Measurements from ENCODE around the gene OLR1.

Gene OLR1

DNA sequence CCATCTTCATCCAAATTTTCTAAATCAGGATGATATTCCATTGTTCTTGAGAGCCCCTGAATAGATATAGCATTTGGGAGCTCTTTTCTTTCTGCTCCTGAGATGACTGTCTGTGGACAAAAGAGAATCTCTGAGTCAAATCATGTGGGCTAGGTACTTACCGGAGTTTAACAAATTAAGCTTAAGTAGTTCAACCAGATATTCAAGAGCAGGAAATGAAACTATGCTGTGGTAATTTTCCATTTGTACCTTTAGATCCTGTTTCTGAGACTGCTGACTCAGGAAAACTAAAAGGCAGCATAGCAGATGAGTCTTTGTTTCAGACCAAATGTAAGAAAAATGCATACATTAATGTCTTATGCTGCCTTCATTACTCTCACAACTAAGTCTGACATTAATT is 41.9 kb downstream of the OLR1 start, which contains the start of gene CLEC7A:
Gene CLEC7A (minus strand): TSS at position 158 of the 400 bp plus-strand sequence. CDS start 117 bp downstream, at position 41.
- H3K18ac ChIP-seq (ENCODE audit: low read length) = no peak within 1 kb of the TSS
- H3K79me2 ChIP-seq (ENCODE audit: control insufficient read depth, insufficient read depth, low read length, poor library complexity) = no peaks in the 10 kb centered on the region
- H3K4me2 ChIP-seq (ENCODE audit: low read length) = no peak within 1 kb of the TSS
- no peak within 1 kb of the TSS for H3K23ac ChIP-seq (ENCODE audit: low read length)
- no peak within 1 kb of the TSS for H4K12ac ChIP-seq (ENCODE audit: low read depth, low read length)
- no peaks in the 10 kb centered on the region for H3K27me3 ChIP-seq (ENCODE audit: insufficient read depth, low read length)
- H2BK120ac ChIP-seq (ENCODE audit: insufficient read depth, low read length, poor library complexity) = no peak within 1 kb of the TSS
- no peak within 1 kb of the TSS for H2BK12ac ChIP-seq (ENCODE audit: low read length)
- no peak within 1 kb of the TSS for H3K9ac ChIP-seq (ENCODE audit: low read length)
- no peak within 1 kb of the TSS for H2BK5ac ChIP-seq (ENCODE audit: low read depth, low read length, poor library complexity)
- no peak within 1 kb of the TSS for H4K8ac ChIP-seq (ENCODE audit: low read depth, low read length)
- H3K27ac ChIP-seq (ENCODE audit: low read depth, low read length) = no peak within 1 kb of the TSS
- no peaks in the 10 kb centered on the region for H3K4me1 ChIP-seq (ENCODE audit: control insufficient read depth in 1 of 2, insufficient read depth in 2 of 2, low read length in 2 of 2)
- H3K79me1 ChIP-seq (ENCODE audit: low read length) = no peaks in the 10 kb centered on the region
- H3K14ac ChIP-seq (ENCODE audit: low read length) = no peak within 1 kb of the TSS
- no peaks in the 10 kb centered on the region for H3K9me3 ChIP-seq (ENCODE audit: insufficient read depth, low read depth, low read length)
- H3K4me3 ChIP-seq (ENCODE audit: low read depth, low read length) = no peak within 1 kb of the TSS
- H3K36me3 ChIP-seq (ENCODE audit: control insufficient read depth in 1 of 2, insufficient read depth in 2 of 2, low read length in 2 of 2) = peaks cover 0 to 2% of the 10 kb centered on the region in 2 experiments
- no CpG with 5 or more reads among the region's 1 CpG for WGBS (ENCODE audit: extremely low coverage, insufficient coverage, insufficient read length)
- H3K4ac ChIP-seq (ENCODE audit: low read depth, low read length) = no peak within 1 kb of the TSS
- DNase-seq = peak in 1 of 2 donors; percentile 90
- H2AK5ac ChIP-seq (ENCODE audit: low read length) = no peak within 1 kb of the TSS
- peak within 1 kb of the TSS; percentile 32 for H4K91ac ChIP-seq (ENCODE audit: low read depth, low read length)
- no peak within 1 kb of the TSS for H2AFZ ChIP-seq (ENCODE audit: insufficient read depth, low read length, poor library complexity)

DNA sequence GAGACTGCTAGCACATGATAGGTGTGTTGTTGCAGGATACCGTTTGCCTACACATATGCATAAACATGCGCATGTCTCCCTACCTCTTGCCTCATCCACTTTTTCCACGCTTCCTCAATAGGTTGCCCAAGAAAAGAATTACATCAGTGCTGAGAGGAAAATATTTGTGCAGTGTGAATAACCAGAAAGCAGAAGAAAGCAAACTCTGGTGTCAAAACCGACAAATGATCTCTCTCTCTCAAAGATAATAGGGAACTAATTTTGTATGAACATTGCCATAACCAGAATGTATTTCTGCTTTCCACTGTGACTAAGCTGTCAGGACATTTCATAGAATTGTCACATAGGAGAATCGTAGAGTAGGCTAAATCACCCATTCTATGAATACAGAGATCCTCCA is 43.2 kb downstream of the OLR1 start:
- H3K9me3 ChIP-seq (ENCODE audit: insufficient read depth, low read depth, low read length) = no peaks in the 10 kb centered on the region
- no peak overlapping the region for H4K91ac ChIP-seq (ENCODE audit: low read depth, low read length)
- H2BK120ac ChIP-seq (ENCODE audit: insufficient read depth, low read length, poor library complexity) = no peak overlapping the region
- H3K9ac ChIP-seq (ENCODE audit: low read length) = no peak overlapping the region
- no peak overlapping the region for H3K4ac ChIP-seq (ENCODE audit: low read depth, low read length)
- no peak overlapping the region for H3K18ac ChIP-seq (ENCODE audit: low read length)
- H2BK12ac ChIP-seq (ENCODE audit: low read length) = no peak overlapping the region
- H3K27me3 ChIP-seq (ENCODE audit: insufficient read depth, low read length) = no peaks in the 10 kb centered on the region
- no CpG with 5 or more reads among the region's 5 CpGs for WGBS (ENCODE audit: extremely low coverage, insufficient coverage, insufficient read length)
- peaks cover 0 to 2% of the 10 kb centered on the region in 2 experiments for H3K36me3 ChIP-seq (ENCODE audit: control insufficient read depth in 1 of 2, insufficient read depth in 2 of 2, low read length in 2 of 2)
- H2AFZ ChIP-seq (ENCODE audit: insufficient read depth, low read length, poor library complexity) = no peak overlapping the region
- peak overlapping the region; percentile 17 for H3K27ac ChIP-seq (ENCODE audit: low read depth, low read length)
- no peak overlapping the region for H2BK5ac ChIP-seq (ENCODE audit: low read depth, low read length, poor library complexity)
- H3K4me1 ChIP-seq (ENCODE audit: control insufficient read depth in 1 of 2, insufficient read depth in 2 of 2, low read length in 2 of 2) = no peaks in the 10 kb centered on the region
- no peak overlapping the region for H2AK5ac ChIP-seq (ENCODE audit: low read length)
- no peak overlapping the region for H3K4me3 ChIP-seq (ENCODE audit: low read depth, low read length)
- H3K79me1 ChIP-seq (ENCODE audit: low read length) = no peaks in the 10 kb centered on the region
- no peak overlapping the region for H3K14ac ChIP-seq (ENCODE audit: low read length)
- no peak overlapping the region for H4K8ac ChIP-seq (ENCODE audit: low read depth, low read length)
- H4K12ac ChIP-seq (ENCODE audit: low read depth, low read length) = no peak overlapping the region
- H3K4me2 ChIP-seq (ENCODE audit: low read length) = no peak overlapping the region
- H3K23ac ChIP-seq (ENCODE audit: low read length) = no peak overlapping the region
- no peaks in the 10 kb centered on the region for H3K79me2 ChIP-seq (ENCODE audit: control insufficient read depth, insufficient read depth, low read length, poor library complexity)
- peak; percentile 16 to 74 for DNase-seq

DNA sequence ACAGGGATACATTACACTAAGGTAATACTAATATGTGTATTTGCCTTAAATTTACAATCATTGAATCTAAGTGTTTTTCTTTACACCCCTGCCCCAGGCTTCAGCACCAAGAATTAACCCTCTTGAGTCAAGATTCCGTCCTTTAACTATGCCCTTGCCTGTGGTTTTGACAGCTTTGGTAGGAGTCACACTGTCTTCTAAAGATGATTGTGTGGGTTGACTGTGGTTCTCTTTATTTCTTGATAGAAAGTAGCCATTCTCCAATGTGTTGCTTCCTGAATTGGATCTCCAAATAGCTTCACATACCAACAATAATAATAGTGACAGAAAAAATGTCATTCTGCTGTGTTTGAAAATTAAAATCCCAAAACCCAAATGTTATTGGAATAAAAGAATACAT is 45.5 kb downstream of the OLR1 start:
- Histone ChIP-seq H3K23ac (ENCODE audit: low read length) (no peak overlapping the region), H3K4me1 (ENCODE audit: control insufficient read depth in 1 of 2, insufficient read depth in 2 of 2, low read length in 2 of 2) (no peaks in the 10 kb centered on the region), H3K79me1 (ENCODE audit: low read length) (no peaks in the 10 kb centered on the region), H2BK5ac (ENCODE audit: low read depth, low read length, poor library complexity) (no peak overlapping the region), H4K91ac (ENCODE audit: low read depth, low read length) (no peak overlapping the region), H2AFZ (ENCODE audit: insufficient read depth, low read length, poor library complexity) (no peak overlapping the region), H2BK120ac (ENCODE audit: insufficient read depth, low read length, poor library complexity) (no peak overlapping the region), H3K4me3 (ENCODE audit: low read depth, low read length) (no peak overlapping the region), H3K9me3 (ENCODE audit: insufficient read depth, low read depth, low read length) (no peaks in the 10 kb centered on the region), H2AK5ac (ENCODE audit: low read length) (no peak overlapping the region), H2BK12ac (ENCODE audit: low read length) (no peak overlapping the region), H3K79me2 (ENCODE audit: control insufficient read depth, insufficient read depth, low read length, poor library complexity) (no peaks in the 10 kb centered on the region), H4K12ac (ENCODE audit: low read depth, low read length) (no peak overlapping the region), H3K4me2 (ENCODE audit: low read length) (no peak overlapping the region), H3K14ac (ENCODE audit: low read length) (no peak overlapping the region), H3K27ac (ENCODE audit: low read depth, low read length) (no peak overlapping the region), H4K8ac (ENCODE audit: low read depth, low read length) (no peak overlapping the region), H3K4ac (ENCODE audit: low read depth, low read length) (no peak overlapping the region), H3K36me3 (ENCODE audit: control insufficient read depth in 1 of 2, insufficient read depth in 2 of 2, low read length in 2 of 2) (no peaks in the 10 kb centered on the region), H3K18ac (ENCODE audit: low read length) (no peak overlapping the region), H3K9ac (ENCODE audit: low read length) (no peak overlapping the region), H3K27me3 (ENCODE audit: insufficient read depth, low read length) (no peaks in the 10 kb centered on the region)
- no CpG with 5 or more reads among the region's 1 CpG for WGBS (ENCODE audit: extremely low coverage, insufficient coverage, insufficient read length)
- no peak for DNase-seq

DNA sequence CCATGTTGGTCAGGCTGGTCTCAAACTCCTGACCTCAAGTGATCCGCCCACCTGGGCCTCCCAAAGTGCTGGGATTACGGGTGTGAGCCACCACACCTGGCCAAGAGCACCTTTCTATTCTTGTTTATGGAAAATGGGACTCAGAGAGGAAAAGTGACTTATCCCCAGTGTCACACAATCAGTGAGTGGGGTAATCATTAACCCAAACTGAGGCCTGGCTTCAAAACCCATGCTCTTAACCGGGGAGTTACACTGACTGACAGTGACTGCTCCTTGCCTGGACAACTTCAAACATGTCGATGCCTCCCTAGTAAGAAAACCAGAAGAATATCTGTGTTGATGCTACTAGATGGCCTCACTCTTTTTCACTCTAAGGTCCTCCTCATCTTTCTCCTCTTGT is 49.2 kb downstream of the OLR1 start:
- DNase-seq = no peak
- Histone ChIP-seq H3K4me3 (ENCODE audit: low read depth, low read length) (no peak overlapping the region), H3K18ac (ENCODE audit: low read length) (no peak overlapping the region), H3K9me3 (ENCODE audit: insufficient read depth, low read depth, low read length) (no peaks in the 10 kb centered on the region), H3K4me2 (ENCODE audit: low read length) (no peak overlapping the region), H3K9ac (ENCODE audit: low read length) (no peak overlapping the region), H3K4me1 (ENCODE audit: control insufficient read depth in 1 of 2, insufficient read depth in 2 of 2, low read length in 2 of 2) (no peaks in the 10 kb centered on the region), H2AFZ (ENCODE audit: insufficient read depth, low read length, poor library complexity) (no peak overlapping the region), H2BK12ac (ENCODE audit: low read length) (no peak overlapping the region), H3K14ac (ENCODE audit: low read length) (no peak overlapping the region), H4K12ac (ENCODE audit: low read depth, low read length) (no peak overlapping the region), H2AK5ac (ENCODE audit: low read length) (no peak overlapping the region), H3K4ac (ENCODE audit: low read depth, low read length) (no peak overlapping the region), H2BK120ac (ENCODE audit: insufficient read depth, low read length, poor library complexity) (no peak overlapping the region), H4K8ac (ENCODE audit: low read depth, low read length) (no peak overlapping the region), H3K79me1 (ENCODE audit: low read length) (no peaks in the 10 kb centered on the region), H3K27me3 (ENCODE audit: insufficient read depth, low read length) (no peaks in the 10 kb centered on the region), H3K36me3 (ENCODE audit: control insufficient read depth in 1 of 2, insufficient read depth in 2 of 2, low read length in 2 of 2) (no peaks in the 10 kb centered on the region), H4K91ac (ENCODE audit: low read depth, low read length) (no peak overlapping the region), H3K23ac (ENCODE audit: low read length) (no peak overlapping the region), H2BK5ac (ENCODE audit: low read depth, low read length, poor library complexity) (no peak overlapping the region), H3K27ac (ENCODE audit: low read depth, low read length) (no peak overlapping the region), H3K79me2 (ENCODE audit: control insufficient read depth, insufficient read depth, low read length, poor library complexity) (no peaks in the 10 kb centered on the region)
- WGBS (ENCODE audit: extremely low coverage, insufficient coverage, insufficient read length) = no CpG with 5 or more reads among the region's 4 CpGs
